GM12878 (cell line): ENCODE data around the gene PRKAR2B.

Source experiments
- ASH2L ChIP-seq: fragments of 300-600, 200-600 bp; sonication (generic); IDR thresholded peaks from 2 replicates; pipeline ENCODE4 v1.6.1; 2017; ENCODE audit warnings: low read depth, mild to moderate bottlenecking, borderline replicate concordance
- CTCF ChIP-seq, 3 experiments: IDR thresholded peaks in 2 of 3; conservative IDR thresholded peaks in 1 of 3; 2 replicates each; pipeline ENCODE4 v1.5.1; 2011; ENCODE audit warnings: low read depth in 3 of 3, low read length in 3 of 3, mild to moderate bottlenecking in 3 of 3, control low read depth in 2 of 3, moderate library complexity in 2 of 3, inconsistent platforms in 1 of 3, mixed read lengths in 1 of 3; ENCODE audit not compliant: control insufficient read depth in 2 of 3, insufficient read depth in 1 of 3; ENCODE audit errors: extremely low read depth in 1 of 3
- EP300 ChIP-seq, 2 experiments: fragments of 150-350 bp in 1 of 2; IDR thresholded peaks; 2 replicates each; pipeline ENCODE4 v1.6.1; 2011 to 2012; ENCODE audit warnings: low read depth in 2 of 2, low read length in 2 of 2, borderline replicate concordance in 1 of 2, improper control_type of control experiment in 1 of 2, inconsistent platforms in 1 of 2; ENCODE audit not compliant: control insufficient read depth in 1 of 2
- ESRRA ChIP-seq: IDR thresholded peaks from 2 replicates; pipeline ENCODE4 v1.6.1; 2012; ENCODE audit warnings: mild to moderate bottlenecking, low read length, improper control_type of control experiment
- EZH2 ChIP-seq: IDR thresholded peaks from 2 replicates; pipeline ENCODE4 v1.6.1; 2012; ENCODE audit warnings: low read depth, mild to moderate bottlenecking, control low read depth, inconsistent platforms, low read length, borderline replicate concordance; ENCODE audit not compliant: control insufficient read depth
- MYC ChIP-seq: IDR thresholded peaks from 2 replicates; pipeline ENCODE4 v1.6.1; 2011; ENCODE audit warnings: mild to moderate bottlenecking, low read length, moderate library complexity, inconsistent platforms; ENCODE audit not compliant: insufficient read depth, insufficient replicate concordance, insufficient read length, severe bottlenecking
- NBN ChIP-seq: fragments of 450-650 bp; IDR thresholded peaks from 2 replicates; pipeline ENCODE4 v1.6.1; 2016
- PAX8 ChIP-seq: fragments of 450-650 bp; IDR thresholded peaks from 2 replicates; pipeline ENCODE4 v1.6.1; 2017; ENCODE audit warnings: mild to moderate bottlenecking, moderate library complexity
- PBX3 ChIP-seq: IDR thresholded peaks from 2 replicates; pipeline ENCODE4 v1.6.1; 2011; ENCODE audit warnings: mild to moderate bottlenecking, low read depth, low read length, moderate library complexity; ENCODE audit not compliant: insufficient replicate concordance
- POLR2A ChIP-seq: IDR thresholded peaks from 2 replicates; pipeline ENCODE4 v1.6.1; 2011; ENCODE audit warnings: low read depth, mild to moderate bottlenecking, low read length
- POLR2AphosphoS5 ChIP-seq: IDR thresholded peaks from 2 replicates; pipeline ENCODE4 v1.6.1; 2011; ENCODE audit warnings: mild to moderate bottlenecking, low read length, inconsistent platforms
- RBBP5 ChIP-seq: fragments of 200-600 bp; sonication (generic); conservative IDR thresholded peaks from 2 replicates; pipeline ENCODE4 v1.6.1; 2016
- TF ChIP-seq, protein P1 (sequence below): IDR thresholded peaks from 2 replicates; pipeline ENCODE4 v1.6.1; 2012; ENCODE audit warnings: low read length, inconsistent platforms
- TF ChIP-seq, protein P2 (sequence below): fragments of 450-650 bp; IDR thresholded peaks from 2 replicates; pipeline ENCODE4 v1.6.1; 2016; ENCODE audit warnings: mild to moderate bottlenecking

DNA sequence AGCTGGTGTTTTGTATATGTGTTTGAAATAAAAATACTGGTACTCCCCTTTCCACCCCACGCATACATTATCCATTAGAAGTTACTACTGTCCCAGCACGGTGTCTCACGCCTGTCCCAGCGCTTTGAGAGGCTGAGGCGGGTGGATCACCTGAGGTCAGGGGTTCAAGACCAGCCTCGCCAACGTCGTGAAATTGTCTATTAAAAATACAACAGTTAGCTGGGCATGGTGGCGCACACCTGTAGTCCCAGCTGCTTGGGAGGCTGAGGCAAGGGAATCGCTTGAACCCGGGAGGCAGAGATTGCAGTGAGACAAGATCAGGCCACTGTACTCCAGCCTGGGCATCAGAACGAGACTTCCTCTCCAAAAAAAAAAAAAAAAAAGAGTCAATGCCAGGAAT, 127.0 kb downstream of the PRKAR2B start:
- TF ChIP-seq CTCF (IDR thresholded peaks at IDR 0.05 in 2 of 3, conservative IDR thresholded peaks at IDR 0.05 in 1 of 3; ENCODE audit: control insufficient read depth in 2 of 3, extremely low read depth in 1 of 3, insufficient read depth in 1 of 3, low read depth in 3 of 3, low read length in 3 of 3) (no peak), EP300 (IDR thresholded peaks at IDR 0.05; ENCODE audit: borderline replicate concordance in 1 of 2, control insufficient read depth in 1 of 2, low read depth in 2 of 2, low read length in 2 of 2) (no peak), PBX3 (no peak), EZH2 (no peak), ASH2L (no peak), POLR2AphosphoS5 (no peak), PAX8 (no peak), NBN (no peak), POLR2A (no peak), RBBP5 (no peak), ESRRA (no peak), MYC (no peak)
- TF ChIP-seq, protein P1, sequence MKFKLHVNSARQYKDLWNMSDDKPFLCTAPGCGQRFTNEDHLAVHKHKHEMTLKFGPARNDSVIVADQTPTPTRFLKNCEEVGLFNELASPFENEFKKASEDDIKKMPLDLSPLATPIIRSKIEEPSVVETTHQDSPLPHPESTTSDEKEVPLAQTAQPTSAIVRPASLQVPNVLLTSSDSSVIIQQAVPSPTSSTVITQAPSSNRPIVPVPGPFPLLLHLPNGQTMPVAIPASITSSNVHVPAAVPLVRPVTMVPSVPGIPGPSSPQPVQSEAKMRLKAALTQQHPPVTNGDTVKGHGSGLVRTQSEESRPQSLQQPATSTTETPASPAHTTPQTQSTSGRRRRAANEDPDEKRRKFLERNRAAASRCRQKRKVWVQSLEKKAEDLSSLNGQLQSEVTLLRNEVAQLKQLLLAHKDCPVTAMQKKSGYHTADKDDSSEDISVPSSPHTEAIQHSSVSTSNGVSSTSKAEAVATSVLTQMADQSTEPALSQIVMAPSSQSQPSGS: no peak
- TF ChIP-seq, protein P2, sequence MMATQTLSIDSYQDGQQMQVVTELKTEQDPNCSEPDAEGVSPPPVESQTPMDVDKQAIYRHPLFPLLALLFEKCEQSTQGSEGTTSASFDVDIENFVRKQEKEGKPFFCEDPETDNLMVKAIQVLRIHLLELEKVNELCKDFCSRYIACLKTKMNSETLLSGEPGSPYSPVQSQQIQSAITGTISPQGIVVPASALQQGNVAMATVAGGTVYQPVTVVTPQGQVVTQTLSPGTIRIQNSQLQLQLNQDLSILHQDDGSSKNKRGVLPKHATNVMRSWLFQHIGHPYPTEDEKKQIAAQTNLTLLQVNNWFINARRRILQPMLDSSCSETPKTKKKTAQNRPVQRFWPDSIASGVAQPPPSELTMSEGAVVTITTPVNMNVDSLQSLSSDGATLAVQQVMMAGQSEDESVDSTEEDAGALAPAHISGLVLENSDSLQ: no peak
